AG09319 (cell line): ENCODE data around the gene NSUN4.

ENCODE experiments used
- DNase-seq: peaks from one replicate; pipeline ENCODE4 v3.0.0-alpha.2; 2010; ENCODE audit warnings: low read depth; ENCODE audit errors: extremely low read depth
- TF ChIP-seq, protein P1 (sequence below): IDR thresholded peaks from 2 replicates; pipeline ENCODE4 v1.5.1; 2011; ENCODE audit warnings: low read depth, mild to moderate bottlenecking, inconsistent platforms, low read length, moderate library complexity

Gene NSUN4

DNA sequence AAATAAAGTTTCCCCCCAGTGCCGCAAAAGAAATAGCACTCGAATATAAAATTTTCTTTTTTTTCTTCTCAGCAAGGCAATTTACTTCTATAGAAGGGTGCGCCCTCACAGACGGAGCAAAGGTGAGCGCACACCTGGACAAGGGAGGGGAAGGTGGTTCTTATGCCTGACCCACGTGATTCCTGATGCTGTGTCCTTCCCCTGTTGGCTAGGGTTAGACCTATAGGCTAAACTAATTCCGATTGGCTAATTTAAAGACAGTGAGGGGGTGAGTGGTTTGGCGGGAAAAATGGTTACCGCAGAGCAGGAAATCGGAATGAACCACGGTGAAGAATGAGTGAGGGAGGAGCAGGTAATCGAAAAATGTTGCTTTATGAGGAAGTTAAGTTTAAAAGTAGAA, 52.9 kb downstream of the NSUN4 start:
- DNase-seq: no peak
- TF ChIP-seq, protein P1, sequence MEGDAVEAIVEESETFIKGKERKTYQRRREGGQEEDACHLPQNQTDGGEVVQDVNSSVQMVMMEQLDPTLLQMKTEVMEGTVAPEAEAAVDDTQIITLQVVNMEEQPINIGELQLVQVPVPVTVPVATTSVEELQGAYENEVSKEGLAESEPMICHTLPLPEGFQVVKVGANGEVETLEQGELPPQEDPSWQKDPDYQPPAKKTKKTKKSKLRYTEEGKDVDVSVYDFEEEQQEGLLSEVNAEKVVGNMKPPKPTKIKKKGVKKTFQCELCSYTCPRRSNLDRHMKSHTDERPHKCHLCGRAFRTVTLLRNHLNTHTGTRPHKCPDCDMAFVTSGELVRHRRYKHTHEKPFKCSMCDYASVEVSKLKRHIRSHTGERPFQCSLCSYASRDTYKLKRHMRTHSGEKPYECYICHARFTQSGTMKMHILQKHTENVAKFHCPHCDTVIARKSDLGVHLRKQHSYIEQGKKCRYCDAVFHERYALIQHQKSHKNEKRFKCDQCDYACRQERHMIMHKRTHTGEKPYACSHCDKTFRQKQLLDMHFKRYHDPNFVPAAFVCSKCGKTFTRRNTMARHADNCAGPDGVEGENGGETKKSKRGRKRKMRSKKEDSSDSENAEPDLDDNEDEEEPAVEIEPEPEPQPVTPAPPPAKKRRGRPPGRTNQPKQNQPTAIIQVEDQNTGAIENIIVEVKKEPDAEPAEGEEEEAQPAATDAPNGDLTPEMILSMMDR: no peak

DNA sequence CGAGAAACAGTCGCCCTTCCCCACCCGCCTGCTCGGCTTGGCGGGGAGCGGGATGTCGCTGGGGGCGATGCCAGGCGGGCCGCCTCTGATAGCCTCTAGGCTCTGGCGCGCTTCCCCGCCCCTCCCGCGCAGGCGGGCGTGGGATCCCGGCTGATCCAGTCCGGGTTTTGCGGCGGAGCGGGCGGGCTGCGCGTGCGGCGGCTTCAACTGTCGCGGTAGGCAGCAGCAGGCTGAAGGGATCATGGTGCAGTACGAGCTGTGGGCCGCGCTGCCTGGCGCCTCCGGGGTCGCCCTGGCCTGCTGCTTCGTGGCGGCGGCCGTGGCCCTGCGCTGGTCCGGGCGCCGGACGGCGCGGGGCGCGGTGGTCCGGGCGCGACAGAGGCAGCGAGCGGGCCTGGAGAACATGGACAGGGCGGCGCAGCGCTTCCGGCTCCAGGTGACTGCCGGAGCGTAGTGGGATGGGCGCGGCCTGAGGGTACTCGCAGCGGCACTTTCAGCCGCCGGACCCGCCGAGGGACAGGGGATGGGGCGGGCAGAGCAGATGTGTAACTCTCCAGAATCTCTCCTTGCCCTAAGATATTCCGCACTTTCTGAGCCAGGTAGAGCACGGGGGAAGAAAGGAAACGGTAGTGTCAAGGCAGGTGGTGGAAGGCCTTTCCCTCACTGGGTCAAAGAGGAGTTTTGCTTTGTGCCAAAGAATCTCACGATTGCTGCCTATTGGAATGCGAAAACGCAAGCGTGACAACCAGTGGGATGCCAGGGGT, 53.7 kb downstream of the NSUN4 start, which contains the start of gene FAAH:
TSS of gene FAAH (plus strand) at position 210 of the 764 bp plus-strand sequence. CDS start at position 242, 32 bp downstream.
- TF ChIP-seq, protein P1: no peak
- no peak for DNase-seq

DNA sequence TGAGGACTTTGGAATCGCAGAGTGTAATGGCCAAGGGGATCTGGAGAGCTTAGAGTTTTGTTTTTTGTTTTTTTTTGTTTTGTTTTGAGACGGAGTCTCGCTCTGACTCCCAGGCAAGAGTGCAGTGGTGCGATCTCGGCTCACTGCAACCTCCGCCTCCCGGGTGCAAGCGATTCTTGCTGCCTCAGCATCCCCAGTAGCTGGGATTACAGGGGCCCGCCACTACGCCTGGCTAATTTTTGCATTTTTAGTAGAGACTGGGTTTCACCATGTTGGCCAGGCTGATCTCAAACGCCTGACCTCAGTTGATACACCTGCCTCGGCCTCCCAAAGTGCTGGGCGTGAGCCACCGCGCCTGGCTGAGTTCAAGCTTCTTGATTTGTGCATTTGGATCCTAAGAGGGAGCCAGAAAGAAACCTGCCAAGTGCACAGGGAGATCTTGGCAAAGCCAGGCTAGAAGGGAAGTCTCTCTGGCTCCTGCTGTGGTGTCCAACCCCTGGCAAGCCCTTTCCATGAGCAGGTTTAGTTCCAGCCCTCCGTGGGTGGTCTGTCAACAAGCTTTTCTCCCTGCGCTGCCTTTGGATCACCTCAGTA, 54.4 kb downstream of the NSUN4 start:
- TF ChIP-seq, protein P1: no peak
- no peak for DNase-seq

DNA sequence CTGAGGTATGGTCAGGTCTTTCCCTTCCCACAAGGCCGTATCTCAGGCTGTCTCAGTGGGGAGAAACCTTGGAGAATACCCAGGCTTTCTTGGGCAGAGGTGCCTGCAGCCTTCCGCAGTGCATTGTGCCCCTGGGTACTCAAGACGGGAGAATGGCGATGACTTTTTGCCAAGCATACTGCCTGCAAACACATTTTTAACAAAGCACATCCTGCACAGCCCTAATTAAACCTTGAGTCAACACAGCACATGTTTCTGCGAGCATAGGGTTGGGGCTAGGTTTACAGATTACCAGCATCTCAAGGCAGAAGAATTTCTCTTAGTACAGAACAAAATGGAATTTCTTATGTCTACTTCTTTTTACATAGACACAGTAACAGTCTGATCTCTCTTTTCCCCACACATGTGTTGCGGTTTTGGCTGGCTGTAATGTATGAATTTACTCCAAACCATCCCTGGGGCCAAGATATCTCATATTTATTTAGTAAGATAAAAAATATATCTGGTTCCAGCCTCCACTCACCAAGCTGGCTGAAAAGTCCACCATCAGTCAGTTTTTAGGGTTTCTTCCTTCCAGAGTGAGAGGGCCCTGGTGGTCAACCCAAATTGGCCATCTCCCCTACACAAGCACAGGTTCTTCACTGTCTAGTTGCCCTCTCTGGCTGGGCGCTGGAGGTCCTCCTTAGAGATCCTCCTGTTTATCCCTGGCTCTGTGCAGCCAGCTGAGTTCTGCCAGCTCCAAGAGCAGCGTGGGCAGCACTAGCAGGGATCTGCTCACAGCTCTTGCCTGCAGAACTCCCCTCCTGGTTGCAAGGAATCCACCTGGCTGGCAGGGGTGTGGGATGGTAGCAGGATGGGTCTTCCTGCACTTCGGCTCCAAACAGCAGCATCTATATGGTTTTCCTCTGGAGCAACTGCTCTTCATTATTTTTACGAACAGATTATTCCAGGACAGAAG, 56.1 kb downstream of the NSUN4 start:
- TF ChIP-seq, protein P1: no peak
- no peak for DNase-seq

DNA sequence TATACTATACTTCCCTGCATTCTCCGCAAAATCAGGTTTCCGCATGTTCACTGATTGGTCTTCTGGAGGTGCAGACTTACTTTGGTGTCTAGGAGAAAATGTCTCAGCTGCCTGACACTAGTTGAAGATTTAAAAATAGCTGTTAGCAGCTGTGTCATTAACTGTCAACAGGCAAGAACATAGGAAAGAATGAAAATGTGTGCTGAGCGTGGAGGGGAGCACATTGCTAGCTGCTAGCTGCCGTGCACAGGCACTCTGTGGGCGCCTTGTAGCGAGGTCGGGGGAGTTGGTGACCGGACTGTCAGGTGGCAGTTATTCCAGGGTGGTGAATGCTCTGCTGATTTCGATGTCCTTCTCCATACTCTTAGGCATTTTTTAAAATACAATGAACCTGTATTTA, 58.7 kb downstream of the NSUN4 start:
- no peak for DNase-seq
- TF ChIP-seq, protein P1: no peak

DNA sequence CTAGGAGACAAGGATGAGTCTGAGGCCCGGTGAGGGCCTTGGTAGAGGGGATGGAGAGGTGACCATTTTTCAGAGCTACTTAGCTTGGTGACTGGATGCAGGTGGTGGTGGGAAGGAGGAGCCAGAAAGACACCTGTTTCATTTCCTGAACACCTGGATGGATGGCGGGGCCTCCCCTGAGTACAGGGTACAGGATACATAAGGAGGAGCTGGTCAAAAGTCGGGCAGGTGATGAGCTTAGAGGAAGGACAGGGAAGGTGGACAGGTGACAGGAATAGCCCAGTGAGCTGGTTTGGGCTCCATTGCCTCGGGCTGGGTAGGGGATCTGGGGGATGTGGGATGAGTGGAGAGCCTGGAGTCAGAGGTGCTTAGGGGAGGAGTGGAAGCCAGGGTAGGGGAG, 59.8 kb downstream of the NSUN4 start:
- TF ChIP-seq, protein P1: no peak
- no peak for DNase-seq
